ENCODE data around the gene USP17L5.
"Not testable (repeated sequence)": the region's sequence is repeated elsewhere in the genome, so short reads cannot be mapped to it uniquely, and the experiment has no call there.

GRCh38 chr4:9381012-9381534 is 41.9 kb downstream of the USP17L5 start:
- TF ChIP-seq, protein P1, sequence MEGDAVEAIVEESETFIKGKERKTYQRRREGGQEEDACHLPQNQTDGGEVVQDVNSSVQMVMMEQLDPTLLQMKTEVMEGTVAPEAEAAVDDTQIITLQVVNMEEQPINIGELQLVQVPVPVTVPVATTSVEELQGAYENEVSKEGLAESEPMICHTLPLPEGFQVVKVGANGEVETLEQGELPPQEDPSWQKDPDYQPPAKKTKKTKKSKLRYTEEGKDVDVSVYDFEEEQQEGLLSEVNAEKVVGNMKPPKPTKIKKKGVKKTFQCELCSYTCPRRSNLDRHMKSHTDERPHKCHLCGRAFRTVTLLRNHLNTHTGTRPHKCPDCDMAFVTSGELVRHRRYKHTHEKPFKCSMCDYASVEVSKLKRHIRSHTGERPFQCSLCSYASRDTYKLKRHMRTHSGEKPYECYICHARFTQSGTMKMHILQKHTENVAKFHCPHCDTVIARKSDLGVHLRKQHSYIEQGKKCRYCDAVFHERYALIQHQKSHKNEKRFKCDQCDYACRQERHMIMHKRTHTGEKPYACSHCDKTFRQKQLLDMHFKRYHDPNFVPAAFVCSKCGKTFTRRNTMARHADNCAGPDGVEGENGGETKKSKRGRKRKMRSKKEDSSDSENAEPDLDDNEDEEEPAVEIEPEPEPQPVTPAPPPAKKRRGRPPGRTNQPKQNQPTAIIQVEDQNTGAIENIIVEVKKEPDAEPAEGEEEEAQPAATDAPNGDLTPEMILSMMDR (conservative IDR thresholded peaks at IDR 0.05; ENCODE audit: low read depth, low read length): not testable (repeated sequence)
- not testable (repeated sequence) for TF ChIP-seq RAD21 (IDR thresholded peaks at IDR 0.05; ENCODE audit: low read length)
